Stimulated activated CD4-positive, alpha-beta T cell treated with anti-CD3 and anti-CD28 coated beads, Interleukin-12 subunit alpha, Interleukin-12 subunit beta, amount 100 ng/mL, for 24 hours (primary cell): ENCODE measurements around the gene KRT17.
"Not testable (repeated sequence)": the region's sequence is repeated elsewhere in the genome, so short reads cannot be mapped to it uniquely, and the experiment has no call there.

Source experiments
- DNase-seq, 2 experiments: peaks; one replicate each; pipeline ENCODE4 v3.0.0-alpha.2; 2020; ENCODE audit warnings: low read depth in 2 of 2

Gene KRT17

DNA sequence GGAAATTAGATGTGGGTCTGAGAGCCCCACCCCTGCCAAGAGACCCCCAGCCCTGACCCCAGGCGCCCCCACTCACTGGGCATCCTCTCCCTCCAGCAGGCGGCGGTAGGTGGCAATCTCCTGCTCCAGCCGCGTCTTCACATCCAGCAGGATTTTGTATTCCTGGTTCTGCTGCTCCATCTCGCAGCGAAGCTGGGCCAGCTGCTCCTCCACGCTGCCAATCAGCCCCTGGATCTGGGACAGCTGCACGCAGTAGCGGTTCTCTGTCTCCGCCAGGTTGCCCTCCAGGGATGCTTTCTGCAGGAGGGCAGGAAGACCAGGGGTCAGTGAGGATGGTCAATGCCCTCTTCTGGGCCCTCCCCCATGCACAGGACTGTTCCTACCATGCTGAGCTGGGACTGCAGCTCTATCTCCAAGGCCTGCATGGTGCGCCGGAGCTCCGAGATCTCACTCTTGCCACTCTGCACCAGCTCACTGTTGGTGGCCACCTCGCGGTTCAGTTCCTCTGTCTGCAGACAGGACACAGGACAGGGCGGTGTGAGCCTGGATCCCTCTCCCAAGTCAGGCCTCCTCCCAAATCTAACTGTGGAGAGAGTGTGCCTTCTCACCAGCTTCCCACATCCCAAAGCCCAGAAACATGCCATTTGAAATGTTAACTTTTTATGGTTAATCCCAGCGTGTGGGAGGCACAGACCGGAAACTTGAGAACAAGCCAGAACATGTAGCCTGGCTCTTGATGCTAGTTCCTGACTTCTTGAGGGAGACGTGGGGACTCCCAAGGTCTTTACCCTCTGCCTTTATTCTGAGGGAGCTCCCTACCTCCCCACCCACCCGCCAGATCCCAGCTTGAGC, 3.6 kb downstream of the KRT17 start:
- no peak for DNase-seq

DNA sequence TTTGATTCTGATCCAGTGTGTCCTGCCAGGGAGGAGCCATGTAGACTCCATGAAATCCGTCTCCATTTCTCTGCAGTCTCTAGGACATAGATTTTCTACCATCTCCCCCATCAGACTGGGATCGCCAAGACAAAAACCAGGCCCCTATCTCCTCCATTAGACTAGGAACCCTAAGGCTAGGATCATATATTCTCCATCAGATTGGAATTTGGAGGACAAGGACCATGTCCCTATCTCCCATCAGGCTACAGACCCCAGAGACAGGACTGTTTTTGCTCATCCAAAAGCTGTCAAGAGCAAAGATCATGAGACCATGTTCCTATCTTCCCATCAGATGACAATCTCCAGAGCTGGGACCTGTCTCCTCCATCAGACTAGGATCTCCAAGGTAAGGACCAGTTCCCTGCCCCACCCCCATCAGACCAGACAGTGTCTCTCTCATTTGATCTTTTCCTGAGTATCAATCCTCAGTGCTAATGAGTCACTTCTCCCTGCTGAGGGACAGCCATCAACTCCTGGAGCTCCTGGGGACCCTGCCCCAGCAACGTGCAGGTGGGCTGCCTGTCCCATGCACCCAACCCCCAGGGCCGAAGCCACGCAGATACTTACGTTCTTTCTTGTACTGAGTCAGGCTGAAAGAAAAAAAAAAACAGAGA, 4.3 kb downstream of the KRT17 start:
- not testable (repeated sequence) for DNase-seq

DNA sequence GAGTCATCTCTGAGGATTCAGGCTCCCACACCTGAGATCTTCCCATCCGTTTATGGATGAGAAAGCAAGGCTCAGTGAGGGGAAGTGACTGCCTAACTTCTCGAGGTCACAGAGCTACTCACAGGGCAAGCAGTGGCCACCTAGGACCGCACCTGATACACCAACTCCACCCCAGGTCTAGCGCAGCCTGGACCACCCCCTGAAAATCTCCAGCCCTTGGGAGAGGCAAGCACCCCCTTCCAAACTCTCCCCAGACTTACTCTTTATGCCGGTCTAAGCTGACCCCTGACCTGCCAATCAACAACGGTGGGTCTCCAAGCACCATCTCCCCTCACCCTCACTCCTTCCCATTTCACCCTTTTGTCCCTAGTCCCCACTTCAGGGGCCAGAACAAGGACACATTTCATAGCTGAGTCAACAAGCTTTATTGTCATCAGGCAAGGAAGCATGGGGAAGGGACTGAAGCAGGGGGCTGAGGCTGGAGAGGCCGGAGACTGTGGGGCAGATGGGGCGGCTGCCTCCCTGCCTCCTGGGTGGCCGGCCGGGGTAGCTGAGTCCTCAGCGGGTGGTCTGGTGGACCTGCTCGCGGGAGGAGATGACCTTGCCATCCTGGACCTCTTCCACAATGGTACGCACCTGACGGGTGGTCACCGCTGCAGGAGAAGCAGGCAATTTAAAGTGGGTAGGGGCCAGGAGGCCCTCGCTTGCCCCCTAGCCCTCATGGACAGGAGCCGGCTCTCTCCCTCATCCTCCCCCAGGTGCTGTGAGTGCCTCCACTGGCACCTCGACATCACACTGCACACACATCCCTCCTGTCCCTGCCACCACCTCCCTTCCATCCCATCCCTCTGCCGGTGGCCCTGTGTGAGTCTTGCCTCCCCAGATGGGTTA, 5.1 kb downstream of the KRT17 start:
- no peak for DNase-seq

DNA sequence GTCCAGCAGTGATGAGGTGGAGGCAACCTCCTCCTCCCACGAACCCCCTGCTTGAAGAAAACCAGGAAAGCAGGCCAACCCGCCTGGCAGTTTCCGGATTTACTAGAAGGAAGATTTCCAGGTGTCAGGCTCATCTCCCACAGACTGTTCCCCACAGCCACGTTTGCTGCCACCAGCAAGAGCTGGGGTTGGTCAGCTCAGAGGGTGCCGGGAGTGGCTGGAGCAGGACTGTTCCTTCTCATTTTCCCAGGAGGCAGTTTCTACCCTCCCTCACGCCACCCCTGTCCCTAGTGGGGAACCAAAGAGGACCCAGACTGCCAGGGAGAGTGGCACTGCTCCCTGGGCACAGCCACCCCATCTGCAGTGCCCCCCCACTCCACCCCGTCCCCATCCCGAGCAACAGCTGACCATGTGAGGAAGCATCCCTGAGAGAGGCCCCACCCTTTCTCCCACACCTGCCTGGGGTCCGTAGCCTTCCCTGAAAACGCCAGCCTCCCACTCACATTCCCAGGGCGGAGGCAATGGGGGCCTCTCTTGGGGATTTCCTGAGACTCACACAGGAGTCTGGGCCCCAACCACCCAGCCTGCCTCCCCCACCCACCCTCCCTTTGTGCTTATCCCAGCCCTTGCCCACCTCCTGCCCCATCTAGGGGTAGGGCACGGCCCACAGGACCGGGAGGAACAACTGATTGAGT, 5.9 kb downstream of the KRT17 start:
- DNase-seq, result no peak

DNA sequence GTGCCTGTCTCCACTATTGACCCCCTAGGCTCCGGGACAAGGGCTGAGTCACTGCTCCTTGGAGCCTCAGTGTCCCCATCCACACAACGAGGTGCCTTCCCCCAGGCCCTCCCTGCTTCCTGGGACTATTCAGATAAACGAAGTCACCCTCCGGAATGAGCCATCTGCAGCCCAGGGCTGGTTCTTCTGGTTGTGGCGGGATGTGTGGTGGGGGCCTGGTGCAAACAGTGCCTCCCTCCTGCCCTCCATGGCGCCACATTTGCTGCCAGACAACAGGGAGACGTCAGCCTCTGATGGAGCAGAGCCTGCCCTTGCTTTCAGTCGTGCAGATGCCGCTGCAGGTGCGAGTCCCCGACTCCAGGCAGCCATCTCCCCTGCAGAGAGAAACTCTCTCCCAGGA, 6.7 kb downstream of the KRT17 start:
- DNase-seq, result no peak

DNA sequence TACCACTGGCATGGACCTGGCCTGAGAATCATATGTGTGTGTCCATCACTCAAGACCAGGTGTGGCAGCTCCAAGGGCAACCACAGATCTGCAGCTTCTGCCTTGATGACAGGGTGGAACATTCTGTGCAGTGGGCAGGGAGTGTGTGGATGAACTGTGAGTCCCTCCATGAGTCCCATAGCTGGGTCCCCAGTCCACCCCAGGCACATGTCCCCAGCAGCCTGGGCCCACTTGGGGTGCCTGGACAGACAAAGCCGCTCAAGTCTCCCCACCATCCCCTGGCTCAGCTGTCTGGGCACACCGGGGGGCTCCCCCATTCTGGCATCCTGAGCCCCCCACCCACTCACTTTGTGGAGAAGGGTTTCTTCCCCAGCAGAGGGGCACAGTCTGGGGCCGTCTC, 7.2 kb downstream of the KRT17 start:
- DNase-seq, result no peak

DNA sequence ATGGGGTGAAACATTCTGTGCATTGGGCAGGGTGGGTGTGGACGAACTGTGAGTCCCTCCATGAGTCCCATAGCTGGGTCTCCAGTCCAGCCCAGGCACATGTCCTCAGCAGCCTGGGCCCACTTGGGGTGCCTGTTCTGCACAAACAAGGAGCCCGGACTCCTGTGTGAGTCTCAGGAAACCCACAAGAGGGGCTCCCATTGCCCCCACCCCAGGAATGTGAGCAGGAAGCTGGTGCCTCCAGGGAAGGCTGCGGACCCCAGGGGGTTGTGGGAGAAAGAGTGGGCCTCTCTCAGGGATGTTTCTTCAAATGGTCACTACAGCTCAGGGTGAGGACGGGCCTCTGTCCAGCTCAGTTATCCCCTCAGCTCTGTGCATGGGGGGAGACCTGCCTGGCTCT, 7.9 kb downstream of the KRT17 start:
- DNase-seq, result not testable (repeated sequence)

DNA sequence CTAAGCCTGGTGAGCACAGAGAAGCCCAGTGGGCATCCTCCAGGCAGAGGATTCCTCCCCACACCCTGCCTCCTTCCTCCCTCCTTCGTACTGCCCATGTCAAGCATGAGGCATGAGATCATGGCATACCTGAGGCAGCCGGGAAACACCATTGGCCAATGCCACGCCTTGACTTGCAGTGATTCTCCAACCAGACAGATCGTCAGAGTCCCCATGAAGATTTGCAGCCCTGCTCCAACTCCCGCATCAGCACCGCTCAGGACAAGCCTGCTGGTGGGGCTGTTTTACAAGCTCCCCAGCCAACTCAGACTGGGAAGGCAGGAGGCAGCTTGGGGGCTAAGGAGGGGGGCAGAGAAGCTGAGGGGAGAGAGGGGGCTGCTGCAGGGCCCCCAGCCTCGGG, 8.9 kb downstream of the KRT17 start:
- no peak for DNase-seq

DNA sequence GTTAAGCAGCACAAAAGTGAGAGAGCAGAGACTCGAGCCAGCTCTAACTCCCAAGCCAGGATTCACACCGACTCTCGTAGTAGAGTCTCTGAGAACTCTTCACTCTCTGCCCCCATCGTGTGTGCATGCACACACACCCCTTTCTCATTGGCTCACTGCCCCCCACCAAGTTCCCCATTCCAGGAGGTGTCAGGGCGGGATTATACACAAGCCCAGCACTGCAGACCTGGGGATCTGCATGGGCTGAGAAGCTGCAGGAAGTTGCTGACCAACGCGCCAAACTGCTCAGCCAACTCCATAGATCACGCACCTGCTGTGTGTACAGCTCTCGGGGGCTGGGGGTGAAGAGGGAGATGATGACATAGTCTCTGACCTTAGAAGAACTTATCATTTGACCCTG, 9.6 kb downstream of the KRT17 start:
- DNase-seq, result not testable (repeated sequence)

DNA sequence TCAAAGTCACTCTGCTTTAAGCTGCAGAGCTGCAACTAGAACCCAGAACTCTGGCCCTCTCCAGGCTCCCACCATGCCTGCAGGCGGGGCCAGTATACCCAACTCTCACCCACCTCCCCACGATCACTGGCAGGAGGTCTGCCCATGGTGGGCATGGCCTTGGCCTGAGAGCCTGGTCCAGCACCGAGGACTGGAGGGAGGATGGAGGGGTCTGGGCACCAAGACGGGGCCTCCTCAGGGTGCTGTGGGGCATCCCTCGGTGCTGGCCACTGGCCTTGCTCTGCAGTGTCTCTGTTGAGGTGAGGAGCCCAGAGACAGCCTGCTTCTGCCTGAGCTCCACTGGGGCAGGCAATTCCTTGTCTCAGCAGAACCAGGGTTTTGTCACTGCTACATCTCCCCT, 10.3 kb downstream of the KRT17 start:
- DNase-seq, result no peak

DNA sequence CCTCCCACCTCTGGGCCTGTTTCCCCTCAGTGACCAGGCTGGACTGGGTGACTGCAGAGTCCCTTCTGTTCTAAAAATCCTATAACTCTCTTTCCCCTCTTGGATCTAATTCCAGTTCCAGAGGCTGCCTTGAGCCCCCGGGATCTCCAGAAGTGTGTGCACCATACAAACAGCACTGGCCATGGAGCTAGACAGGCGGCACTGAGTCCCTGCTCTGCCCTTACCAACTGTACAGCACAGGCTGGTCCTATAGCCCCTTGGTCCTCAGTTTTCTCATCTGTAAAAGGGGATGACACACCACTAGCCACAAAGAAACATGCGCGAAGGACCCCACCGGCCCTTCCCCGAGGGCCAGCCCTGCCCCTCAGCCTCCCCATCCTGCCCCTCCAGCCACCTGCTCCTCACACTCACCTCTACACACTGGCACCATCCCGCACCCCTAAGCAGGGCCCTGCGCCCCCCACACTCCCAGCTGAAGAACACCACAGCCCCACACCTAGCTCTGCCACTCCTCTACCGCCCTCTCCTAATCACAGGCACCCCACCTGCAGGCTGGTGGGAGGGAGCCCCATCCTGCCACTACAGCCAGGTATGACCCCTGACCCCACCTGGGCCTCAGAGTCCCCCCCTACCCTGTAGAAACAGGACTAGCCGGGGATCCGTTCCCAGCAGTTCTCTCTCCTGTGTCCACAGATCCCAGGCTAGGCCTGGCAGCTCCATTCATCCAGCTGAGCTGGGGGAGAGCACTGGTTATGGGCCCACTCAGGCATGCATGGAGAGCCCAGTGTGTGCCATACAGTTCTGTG, 10.9 kb downstream of the KRT17 start:
- no peak for DNase-seq

DNA sequence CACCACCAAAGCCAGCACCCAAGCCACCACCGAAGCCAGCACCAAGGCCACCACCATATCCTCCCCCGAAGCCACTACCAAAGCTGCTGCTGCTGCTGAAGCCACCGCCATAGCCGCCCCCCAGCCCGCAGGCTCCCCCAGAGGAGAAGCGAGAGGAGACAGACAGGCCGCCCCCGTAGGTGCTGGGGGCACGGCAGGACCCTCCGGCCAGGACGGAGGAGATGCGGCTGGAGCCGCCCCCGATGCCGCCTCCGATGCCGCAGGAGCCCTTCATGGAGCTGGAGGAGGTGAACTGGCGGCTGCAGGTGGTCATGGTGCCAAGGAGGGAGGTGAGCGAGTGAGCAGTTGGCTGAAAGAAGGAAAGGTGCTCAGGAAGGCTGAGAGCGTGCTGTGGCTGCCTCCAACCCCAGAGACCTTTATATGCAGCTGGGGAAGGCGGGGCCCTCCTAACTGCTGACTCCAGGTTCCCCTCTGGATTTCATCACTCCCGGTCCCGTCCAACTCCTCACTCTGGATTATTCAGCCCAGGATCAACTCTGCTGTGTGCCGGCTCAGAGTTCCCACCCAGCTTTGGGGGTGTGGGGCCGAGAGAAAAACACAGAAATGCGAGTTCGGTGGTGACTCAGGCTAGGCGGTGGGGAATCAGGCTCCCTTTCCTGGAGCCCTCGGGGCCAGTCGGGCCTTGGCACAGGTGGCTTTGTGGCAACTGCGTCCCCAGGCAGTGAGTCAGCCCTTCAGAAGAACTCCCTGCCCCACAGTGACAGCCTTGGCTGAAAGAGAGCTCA, 11.8 kb downstream of the KRT17 start, which contains the start of gene KRT16:
TSS of gene KRT16 (minus strand) at position 392 of the 785 bp plus-strand sequence. CDS start at position 313, 79 bp downstream.
- not testable (repeated sequence) for DNase-seq

DNA sequence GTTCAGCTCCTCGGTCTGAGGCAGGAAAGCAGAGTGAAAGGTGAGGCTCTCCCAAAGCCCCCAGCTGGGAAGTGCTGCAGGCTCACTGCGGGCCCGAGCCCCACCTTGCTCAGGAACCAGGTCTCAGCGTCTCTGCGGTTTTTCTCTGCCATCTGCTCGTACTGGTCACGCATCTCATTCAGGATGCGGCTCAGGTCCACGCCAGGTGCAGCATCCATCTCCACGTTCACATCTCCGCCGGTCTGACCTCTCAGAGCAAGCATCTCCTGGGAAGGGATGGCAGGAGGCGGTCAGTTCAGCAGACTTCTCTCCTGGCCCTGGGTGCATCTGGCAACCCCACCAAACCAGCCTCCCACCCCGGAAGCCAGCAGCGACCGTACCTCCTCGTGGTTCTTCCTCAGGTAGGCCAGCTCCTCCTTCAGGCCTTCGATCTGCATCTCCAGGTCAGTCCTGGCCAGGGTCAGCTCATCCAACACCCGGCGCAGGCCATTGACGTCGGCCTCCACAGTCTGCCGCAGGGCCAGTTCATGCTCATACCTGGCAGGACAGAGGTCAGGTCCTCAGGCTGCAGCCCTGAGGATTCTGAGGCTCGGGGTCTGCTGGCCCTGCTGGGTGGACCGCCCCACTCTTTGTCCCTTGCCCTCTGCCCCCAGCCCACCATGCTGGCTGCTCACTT, 13.3 kb downstream of the KRT17 start:
- no peak for DNase-seq

DNA sequence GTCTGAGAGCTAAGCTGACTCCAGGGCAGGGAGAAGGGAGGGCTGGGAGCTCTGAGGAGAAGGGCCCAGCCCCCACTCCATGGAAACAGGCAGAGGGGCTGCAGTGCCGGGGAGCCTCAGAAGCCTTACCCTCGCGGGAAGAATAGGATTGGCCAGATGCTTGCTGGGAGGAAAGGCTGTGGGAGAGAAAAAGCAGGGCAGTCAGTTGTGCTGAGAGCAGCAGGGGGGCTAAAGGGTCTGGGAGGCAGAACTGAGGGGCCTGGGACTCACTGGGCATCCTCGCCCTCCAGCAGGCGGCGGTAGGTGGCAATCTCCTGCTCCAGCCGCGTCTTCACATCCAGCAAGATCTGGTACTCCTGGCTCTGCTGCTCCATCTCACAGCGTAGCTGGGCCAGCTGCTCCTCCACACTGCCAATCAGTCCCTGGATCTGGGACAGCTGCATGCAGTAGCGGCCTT, 14.3 kb downstream of the KRT17 start:
- not testable (repeated sequence) for DNase-seq

DNA sequence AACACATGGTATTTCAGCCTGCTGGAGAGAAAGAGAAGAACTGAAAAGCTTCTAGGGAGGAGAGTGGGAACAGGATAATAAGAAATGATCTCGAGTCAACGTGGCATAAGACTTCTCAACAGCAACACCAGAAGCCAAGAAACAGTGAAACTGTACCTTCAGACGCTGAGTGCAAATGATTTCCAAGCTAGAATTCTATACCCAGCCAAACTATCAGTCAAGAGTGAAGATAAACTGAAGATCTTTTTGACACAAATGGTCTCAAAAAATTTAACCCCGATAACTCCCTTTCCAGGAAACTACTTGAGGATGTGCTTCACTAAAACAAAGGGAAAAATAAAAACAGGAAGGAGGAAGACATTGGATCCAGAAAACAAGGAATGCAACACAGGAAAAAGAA, 17.4 kb downstream of the KRT17 start:
- DNase-seq, result not testable (repeated sequence)

DNA sequence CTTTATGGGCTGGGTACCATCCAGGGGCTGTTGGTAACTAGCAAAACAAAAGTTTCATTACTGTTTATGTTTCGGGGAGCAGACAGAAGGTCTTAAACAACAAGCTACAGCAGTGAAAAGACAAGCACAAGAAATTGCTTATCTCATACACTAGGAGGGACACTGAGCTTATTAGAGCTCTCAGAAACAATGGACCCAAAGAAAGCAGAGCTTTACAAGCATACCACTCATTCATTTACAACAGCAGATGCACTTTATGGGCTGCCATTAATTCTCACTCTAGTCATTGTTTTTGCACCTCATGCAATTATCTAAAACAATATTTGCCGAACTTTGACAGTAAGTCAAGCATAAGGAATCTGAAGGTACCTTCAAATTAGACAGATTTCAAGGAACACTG, 21.9 kb downstream of the KRT17 start:
- no peak for DNase-seq

DNA sequence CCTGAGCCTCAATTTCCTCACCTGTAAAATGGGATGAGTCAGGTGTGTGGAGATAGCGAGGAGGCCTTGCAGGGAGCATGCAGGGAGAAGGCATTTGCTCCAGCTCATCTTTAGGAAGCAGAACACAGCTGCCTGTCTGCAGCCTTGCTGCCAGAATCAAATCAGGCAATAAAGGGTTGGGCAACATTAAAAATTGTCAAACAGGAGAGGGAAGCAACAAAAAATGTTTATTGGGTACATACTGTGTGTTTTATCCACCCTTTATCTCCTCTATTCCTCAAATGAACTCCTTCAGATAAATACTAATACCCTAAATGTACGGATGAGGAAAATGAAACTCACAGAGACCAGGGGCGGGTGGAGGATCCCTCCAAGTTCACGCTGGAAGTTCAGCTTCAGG, 24.1 kb downstream of the KRT17 start:
- DNase-seq, result no peak

DNA sequence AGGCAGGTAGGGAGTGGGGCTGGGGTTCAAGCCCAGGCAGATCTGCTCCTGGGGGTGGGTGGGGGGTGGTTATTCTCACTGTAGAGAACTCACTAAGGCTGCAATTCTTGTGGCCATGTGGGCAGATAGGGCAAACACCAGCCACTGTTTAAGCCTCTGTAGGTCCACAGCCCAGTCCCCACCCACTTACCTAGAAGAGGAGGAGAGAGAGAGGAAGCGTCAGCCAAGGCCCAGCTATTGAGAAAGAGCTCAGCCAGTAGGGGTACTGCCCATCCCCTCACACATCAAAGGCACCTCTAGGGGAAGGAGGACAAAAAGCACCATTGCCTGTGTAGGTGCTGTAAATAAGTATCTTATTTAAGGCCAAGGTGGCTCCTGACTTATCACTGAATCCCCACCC, 24.7 kb downstream of the KRT17 start:
- no peak for DNase-seq

DNA sequence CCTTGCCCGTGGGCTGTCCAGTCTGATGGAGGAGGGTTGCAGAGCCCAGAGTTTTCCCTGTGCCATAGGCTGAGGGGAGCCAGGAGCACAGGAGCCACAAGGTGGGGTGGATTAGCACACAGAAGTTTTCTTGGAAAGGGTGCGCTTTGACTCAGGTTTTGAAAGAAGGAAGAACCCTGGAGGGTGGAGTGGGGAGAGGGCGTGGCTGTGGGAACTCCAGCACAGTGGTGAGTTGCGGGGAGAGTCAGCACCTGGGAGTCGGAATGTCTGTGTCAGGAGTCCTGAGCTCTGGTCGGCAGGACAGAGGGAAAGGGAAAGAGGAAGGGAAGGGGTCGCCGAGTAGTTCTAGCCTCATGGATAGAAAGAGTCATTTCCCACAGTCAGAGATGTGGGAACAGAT, 28.8 kb downstream of the KRT17 start:
- no peak for DNase-seq
